Cardiac muscle cell (in vitro differentiated cells and primary cell): ENCODE results near the gene SYCP3. TPM values are rescaled to one million over a fixed set of nuclear protein-coding genes. Genes with fewer than 3 reads are reported as not detected.

Source experiments
- DNase-seq, 2 donors: peaks; one replicate each; pipeline versions ENCODE4 v3.0.0 to v3.0.0-alpha.2; 2010 to 2017; ENCODE audit warnings: low read depth in 1 of 2, low spot score in 1 of 2
- H3K27ac ChIP-seq: fragments of 200-600 bp; sonication (generic); 2 replicates; pipeline ENCODE4 v1.5.1; 2016
- H3K27me3 ChIP-seq: fragments of 200-600 bp; sonication (generic); 2 replicates; pipeline ENCODE4 v1.6.0; 2016; ENCODE audit warnings: control low read depth
- H3K36me3 ChIP-seq: fragments of 200-600 bp; sonication (generic); 2 replicates; pipeline ENCODE4 v1.5.1; 2016; ENCODE audit warnings: control low read depth
- H3K4me1 ChIP-seq: fragments of 200-600 bp; sonication (generic); 2 replicates; pipeline ENCODE4 v1.8.1; 2017; ENCODE audit warnings: low read depth, mild to moderate bottlenecking, mixed run types
- H3K4me3 ChIP-seq: fragments of 200-600 bp; sonication (generic); 2 replicates; pipeline ENCODE4 v1.5.1; 2016; ENCODE audit warnings: mild to moderate bottlenecking
- H3K9me3 ChIP-seq: fragments of 200-600 bp; sonication (generic); 2 replicates; pipeline ENCODE4 v1.5.1; 2017; ENCODE audit warnings: low read depth, mild to moderate bottlenecking, control low read depth
- CTCF ChIP-seq: IDR thresholded peaks from 2 replicates; pipeline ENCODE4 v1.5.1; 2012; ENCODE audit warnings: low read depth, mild to moderate bottlenecking, low read length
- polyA plus RNA-seq: library from polyadenylated mRNA; unstranded; fragments of >200 nt; fragmentation: Nextera tagmentation; extraction: Ambion mirVana; gene quantifications from 2 replicates; pipeline ENCODE4 v1.2.1, GENCODE V29; 2016
- total RNA-seq: library from RNA; depleted of rRNA; stranded (reverse); fragments of >200 nt; gene quantifications from 2 replicates; pipeline ENCODE4 v1.2.3, GENCODE V29; 2016

Gene SYCP3
- total and polyA plus RNA-seq, 2 experiments from 2014 or later, result 0.76 TPM; not detected in 1

GRCh38 chr12:101680240-101680639 is 59.0 kb downstream of the SYCP3 start:
- Histone ChIP-seq H3K27me3 (no peaks in the 10 kb centered on the region), H3K9me3 (no peaks in the 10 kb centered on the region), H3K36me3 (no peaks in the 10 kb centered on the region), H3K4me1 (no peaks in the 10 kb centered on the region), H3K27ac (no peak overlapping the region), H3K4me3 (no peak overlapping the region)
- TF ChIP-seq CTCF, result no peak
- DNase-seq, result no peak

Other genes starting within 250 kb of the SYCP3 start
- gene MYBPC1, start 144.5 kb downstream of the SYCP3 start, total RNA-seq, result not detected in 2 replicates
- not detected in 2 replicates for gene MYBPC1, start 144.5 kb downstream of the SYCP3 start, polyA plus RNA-seq
- 13.7 and 35.6 TPM in 2 replicates for gene CHPT1, start 41.8 kb downstream of the SYCP3 start, total RNA-seq
- gene CHPT1, start 41.8 kb downstream of the SYCP3 start, polyA plus RNA-seq, result 44.4 and 51.1 TPM in 2 replicates
- 4.7 and 6.2 TPM in 2 replicates for gene GNPTAB, start 91.5 kb upstream of the SYCP3 start, total RNA-seq
- 4.0 and 8.6 TPM in 2 replicates for gene GNPTAB, start 91.5 kb upstream of the SYCP3 start, polyA plus RNA-seq
- gene DRAM1, start 138.1 kb upstream of the SYCP3 start, total RNA-seq, result 0.04 and 0.06 TPM in 2 replicates
- 0.16 and 0.56 TPM in 2 replicates for gene DRAM1, start 138.1 kb upstream of the SYCP3 start, polyA plus RNA-seq